Type B pancreatic cell (in vitro differentiated cells): Measurements from ENCODE around the gene NGEF. TPM values are rescaled to one million over a fixed set of nuclear protein-coding genes. Genes with fewer than 3 reads are reported as not detected.

Experiments used
- DNase-seq: peaks from one replicate; pipeline ENCODE4 v3.0.0; 2021; ENCODE audit warnings: mixed read lengths; ENCODE audit not compliant: unreplicated experiment; ENCODE audit errors: extremely low spot score
- H3K27ac Mint-ChIP-seq: 2 replicates; pipeline ENCODE4 v1.8.0; 2021; ENCODE audit warnings: mild to moderate bottlenecking, mixed read lengths
- H3K27me3 Mint-ChIP-seq: 2 replicates; pipeline ENCODE4 v1.8.0; 2021; ENCODE audit warnings: mixed read lengths
- H3K36me3 Mint-ChIP-seq: 2 replicates; pipeline ENCODE4 v1.8.0; 2021; ENCODE audit warnings: mixed read lengths
- H3K4me1 Mint-ChIP-seq: one replicate; pipeline ENCODE4 v1.8.0; 2021; ENCODE audit warnings: mixed read lengths; ENCODE audit not compliant: unreplicated experiment
- H3K4me3 Mint-ChIP-seq: 2 replicates; pipeline ENCODE4 v1.8.0; 2021; ENCODE audit warnings: mild to moderate bottlenecking, mixed read lengths
- H3K9me3 Mint-ChIP-seq: 2 replicates; pipeline ENCODE4 v1.8.0; 2021; ENCODE audit warnings: mixed read lengths
- total RNA-seq: library from RNA; stranded (reverse); gene quantifications from 2 replicates; pipeline ENCODE4 v1.2.1, GENCODE V29; 2021; ENCODE audit warnings: low replicate concordance
- TF ChIP-seq, protein P1 (sequence below): fragments of 200-600 bp; sonication (generic); conservative IDR thresholded peaks from 2 replicates; pipeline ENCODE4 v1.5.0; 2021; ENCODE audit warnings: antibody characterized with exemption, mild to moderate bottlenecking

NGEF gene
- total RNA-seq, 1 donor from 2014 or later: 20.7 TPM

DNA sequence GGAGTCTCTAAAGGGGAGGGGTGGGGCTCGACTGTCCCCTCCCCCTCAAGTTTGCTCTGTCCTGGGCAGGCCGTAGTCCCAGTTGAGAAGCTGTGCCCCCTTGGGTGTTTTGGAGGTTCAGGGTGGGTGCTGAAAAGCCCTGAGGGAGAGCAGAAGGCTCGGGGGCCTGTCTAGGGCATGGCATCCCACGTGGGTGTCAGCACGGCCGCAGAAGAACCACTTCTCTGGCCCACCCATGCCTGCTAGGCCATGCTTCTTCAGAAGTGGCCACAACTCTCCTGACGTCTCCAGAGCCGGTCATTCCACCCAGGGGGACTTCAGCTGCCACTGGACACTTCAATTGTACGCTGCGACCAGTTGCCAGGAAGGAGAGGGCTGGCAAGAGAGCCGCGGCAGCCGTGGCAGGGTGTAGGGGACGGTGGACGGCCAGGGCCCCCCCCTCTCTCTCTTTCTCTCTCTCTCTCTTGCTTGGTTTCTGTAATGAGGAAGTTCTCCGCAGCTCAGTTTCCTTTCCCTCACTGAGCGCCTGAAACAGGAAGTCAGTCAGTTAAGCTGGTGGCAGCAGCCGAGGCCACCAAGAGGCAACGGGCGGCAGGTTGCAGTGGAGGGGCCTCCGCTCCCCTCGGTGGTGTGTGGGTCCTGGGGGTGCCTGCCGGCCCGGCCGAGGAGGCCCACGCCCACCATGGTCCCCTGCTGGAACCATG lies 46.9 kb upstream of the NGEF start, which contains the start of gene INPP5D:
TSS of gene INPP5D (plus strand) at position 546 of the 704 bp plus-strand sequence. CDS start at position 683, 137 bp downstream.
- no peak within 1 kb of the TSS for H3K4me3 Mint-ChIP-seq
- H3K27me3 Mint-ChIP-seq: peaks cover 11% of the 10 kb centered on the region
- H3K4me1 Mint-ChIP-seq: peaks cover 4% of the 10 kb centered on the region
- no peak for DNase-seq
- H3K27ac Mint-ChIP-seq: no peak within 1 kb of the TSS
- H3K36me3 Mint-ChIP-seq: no peaks in the 10 kb centered on the region
- TF ChIP-seq, protein P1, sequence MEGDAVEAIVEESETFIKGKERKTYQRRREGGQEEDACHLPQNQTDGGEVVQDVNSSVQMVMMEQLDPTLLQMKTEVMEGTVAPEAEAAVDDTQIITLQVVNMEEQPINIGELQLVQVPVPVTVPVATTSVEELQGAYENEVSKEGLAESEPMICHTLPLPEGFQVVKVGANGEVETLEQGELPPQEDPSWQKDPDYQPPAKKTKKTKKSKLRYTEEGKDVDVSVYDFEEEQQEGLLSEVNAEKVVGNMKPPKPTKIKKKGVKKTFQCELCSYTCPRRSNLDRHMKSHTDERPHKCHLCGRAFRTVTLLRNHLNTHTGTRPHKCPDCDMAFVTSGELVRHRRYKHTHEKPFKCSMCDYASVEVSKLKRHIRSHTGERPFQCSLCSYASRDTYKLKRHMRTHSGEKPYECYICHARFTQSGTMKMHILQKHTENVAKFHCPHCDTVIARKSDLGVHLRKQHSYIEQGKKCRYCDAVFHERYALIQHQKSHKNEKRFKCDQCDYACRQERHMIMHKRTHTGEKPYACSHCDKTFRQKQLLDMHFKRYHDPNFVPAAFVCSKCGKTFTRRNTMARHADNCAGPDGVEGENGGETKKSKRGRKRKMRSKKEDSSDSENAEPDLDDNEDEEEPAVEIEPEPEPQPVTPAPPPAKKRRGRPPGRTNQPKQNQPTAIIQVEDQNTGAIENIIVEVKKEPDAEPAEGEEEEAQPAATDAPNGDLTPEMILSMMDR: no peak
- no peaks in the 10 kb centered on the region for H3K9me3 Mint-ChIP-seq

DNA sequence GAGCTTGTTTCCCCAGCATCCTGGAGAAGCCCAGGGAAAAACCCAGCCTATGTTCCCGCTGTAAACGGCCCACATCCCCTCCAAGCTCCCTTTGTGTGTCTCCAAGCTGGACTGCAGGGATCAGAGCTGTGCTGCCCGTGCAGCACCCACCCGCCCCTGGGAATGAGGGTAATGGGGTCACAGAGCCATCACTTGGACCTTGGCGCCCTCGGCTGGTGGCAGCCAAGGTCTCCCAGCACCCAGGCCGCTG lies 46.4 kb upstream of the NGEF start:
- Mint-ChIP-seq H3K9me3 (no peaks in the 10 kb centered on the region), H3K27me3 (peaks cover 16% of the 10 kb centered on the region), H3K4me1 (peaks cover 4% of the 10 kb centered on the region), H3K27ac (no peak overlapping the region), H3K4me3 (no peak overlapping the region), H3K36me3 (no peaks in the 10 kb centered on the region)
- TF ChIP-seq, protein P1: no peak
- no peak for DNase-seq

DNA sequence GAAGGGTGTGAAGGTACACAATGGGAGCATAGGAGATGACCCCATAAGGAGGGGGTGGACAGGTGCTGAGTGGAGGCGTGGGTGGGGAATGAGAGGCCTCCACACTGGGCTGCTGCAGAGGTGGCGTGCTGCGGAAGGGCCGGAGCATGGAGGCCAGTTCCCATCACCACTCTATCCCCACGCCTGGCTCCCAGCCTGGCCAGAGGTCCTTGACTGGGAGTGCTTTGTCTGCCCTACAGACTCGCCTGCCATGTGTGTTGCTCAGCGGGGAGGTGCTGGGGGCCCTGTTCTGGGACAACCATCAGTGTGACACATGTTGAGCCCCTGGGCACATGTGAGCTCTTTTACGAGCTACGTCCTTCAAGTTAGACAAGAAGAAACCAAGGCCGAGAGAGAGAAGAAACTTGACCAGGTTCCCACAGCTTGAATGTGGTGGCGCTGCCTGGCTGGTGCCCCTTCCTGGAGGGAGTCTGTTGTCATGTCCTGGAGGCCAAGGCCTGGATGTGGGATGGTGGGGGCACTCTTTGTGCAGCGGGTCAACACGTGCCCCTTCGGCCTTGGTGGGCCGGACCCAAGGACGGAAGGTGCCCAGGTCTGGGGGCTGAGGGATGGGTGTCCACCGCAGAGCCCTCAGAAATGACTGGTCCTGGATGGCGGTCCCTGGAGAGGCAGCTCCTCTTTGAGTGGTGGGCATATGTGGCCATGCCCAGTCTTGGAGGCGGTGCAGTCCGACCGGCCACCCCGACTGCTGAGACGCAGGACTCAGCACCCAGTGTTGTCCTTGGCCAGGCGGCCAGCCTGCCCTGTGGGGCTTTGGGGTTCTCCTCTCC lies 45.9 kb upstream of the NGEF start:
- TF ChIP-seq, protein P1: no peak
- H3K27me3 Mint-ChIP-seq: peaks cover 21% of the 10 kb centered on the region
- H3K4me3 Mint-ChIP-seq: no peak overlapping the region
- H3K27ac Mint-ChIP-seq: no peak overlapping the region
- no peaks in the 10 kb centered on the region for H3K36me3 Mint-ChIP-seq
- no peaks in the 10 kb centered on the region for H3K9me3 Mint-ChIP-seq
- DNase-seq: no peak
- peaks cover 4% of the 10 kb centered on the region for H3K4me1 Mint-ChIP-seq

DNA sequence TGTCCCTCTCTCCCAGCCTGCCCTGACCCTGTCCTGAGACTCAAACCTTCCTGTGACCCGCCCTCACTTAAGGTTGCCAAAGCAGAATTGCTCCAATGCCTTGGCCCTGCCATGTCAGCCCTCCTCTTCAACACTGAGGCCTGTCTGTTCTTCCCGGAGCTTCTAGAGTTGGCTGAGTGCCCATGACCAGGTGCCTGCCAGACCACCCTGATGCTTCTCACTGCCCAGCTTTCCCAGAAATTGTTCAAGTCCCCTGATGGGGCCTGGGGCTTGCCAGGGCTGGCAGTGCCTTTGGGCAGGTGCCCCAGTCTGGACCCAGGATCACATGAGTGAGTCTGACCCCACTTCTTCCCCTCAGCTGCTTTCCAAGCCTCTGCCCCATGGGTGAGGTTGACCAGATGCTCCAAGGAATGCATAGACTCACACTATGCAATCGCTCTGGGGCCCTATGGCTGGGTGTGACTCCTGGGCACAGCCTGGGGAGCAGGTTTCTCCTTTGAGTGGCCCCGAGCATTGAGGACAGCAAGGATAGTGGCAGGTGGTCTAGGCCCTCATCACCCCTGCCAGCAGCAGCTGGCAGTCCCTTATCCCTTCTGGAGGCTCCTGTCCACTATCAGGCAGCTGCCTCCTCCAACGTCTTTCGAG lies 44.0 kb upstream of the NGEF start:
- TF ChIP-seq, protein P1: no peak
- Mint-ChIP-seq H3K4me3 (no peak overlapping the region), H3K4me1 (peaks cover 3% of the 10 kb centered on the region), H3K27ac (no peak overlapping the region), H3K9me3 (no peaks in the 10 kb centered on the region), H3K27me3 (peaks cover 35% of the 10 kb centered on the region), H3K36me3 (no peaks in the 10 kb centered on the region)
- DNase-seq: no peak

DNA sequence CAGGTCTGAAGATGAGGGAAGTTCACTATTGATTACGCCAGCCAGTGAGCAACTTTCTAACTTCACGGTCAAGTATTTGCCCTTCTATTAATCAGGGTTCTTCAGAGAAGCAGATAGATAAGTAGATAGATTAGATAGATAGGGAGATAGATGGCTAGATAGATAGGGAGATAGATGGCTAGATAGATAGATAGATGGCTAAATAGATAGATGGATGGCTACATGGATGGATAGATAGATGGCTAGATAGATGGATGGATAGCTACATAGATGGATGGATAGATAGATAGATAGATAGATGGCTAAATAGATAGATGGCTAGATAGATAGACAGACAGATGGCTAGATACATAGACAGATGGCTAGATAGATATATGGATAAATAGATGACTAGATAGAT lies 42.3 kb upstream of the NGEF start:
- no peaks in the 10 kb centered on the region for H3K9me3 Mint-ChIP-seq
- H3K4me1 Mint-ChIP-seq: peaks cover 9% of the 10 kb centered on the region
- peaks cover 52% of the 10 kb centered on the region for H3K27me3 Mint-ChIP-seq
- H3K4me3 Mint-ChIP-seq: no peak overlapping the region
- DNase-seq: no peak
- TF ChIP-seq, protein P1: no peak
- no peaks in the 10 kb centered on the region for H3K36me3 Mint-ChIP-seq
- H3K27ac Mint-ChIP-seq: no peak overlapping the region
